HG02870 (cell line): Measurements from ENCODE around the gene CNTNAP2.

Source experiments
- ATAC-seq: cut with Tn5 transposase; IDR thresholded peaks from one replicate; pipeline ENCODE4 v1.9.1; 2021; ENCODE audit warnings: mild to moderate bottlenecking, moderate library complexity; ENCODE audit not compliant: unreplicated experiment

The CNTNAP2 gene

DNA sequence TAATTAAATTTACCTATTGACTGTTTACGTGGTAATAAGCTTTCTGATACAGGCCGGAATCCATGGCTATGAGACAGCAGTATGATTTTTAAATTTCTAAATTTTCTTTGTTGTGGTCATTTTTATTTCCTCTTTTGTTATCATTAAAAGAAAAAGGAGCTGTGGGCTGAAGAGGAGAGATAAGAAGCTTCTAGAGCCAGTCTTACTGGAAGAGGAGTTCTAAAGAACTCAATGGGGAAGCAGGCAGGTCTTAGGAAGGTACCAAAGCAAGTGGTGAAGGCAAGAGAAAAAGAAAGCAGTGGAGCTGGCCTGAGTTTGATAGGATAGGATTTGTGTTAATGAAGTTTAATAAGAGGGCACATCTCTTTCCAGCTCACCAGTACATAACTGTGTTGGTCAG lies 1187.8 kb downstream of the CNTNAP2 start:
- ATAC-seq, result no peak

DNA sequence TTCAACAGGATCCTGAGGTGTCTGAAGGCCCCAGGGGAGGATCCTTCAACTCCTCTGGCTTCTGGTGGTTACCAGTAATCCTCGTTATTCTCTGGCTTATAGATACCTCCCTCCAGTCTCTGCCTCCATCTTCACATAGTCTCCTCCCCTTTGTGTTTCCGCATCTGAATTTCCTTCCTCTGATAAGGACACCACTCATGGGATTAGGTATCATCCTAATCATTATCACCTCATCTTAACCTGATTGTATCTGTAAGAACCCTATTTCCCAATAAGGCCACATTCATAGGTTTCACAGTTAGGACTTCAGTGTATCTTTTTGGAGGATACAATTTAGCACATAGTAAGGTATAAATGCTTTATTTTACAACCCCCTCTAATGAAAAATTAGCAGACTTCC lies 1189.2 kb downstream of the CNTNAP2 start:
- ATAC-seq, result no peak

DNA sequence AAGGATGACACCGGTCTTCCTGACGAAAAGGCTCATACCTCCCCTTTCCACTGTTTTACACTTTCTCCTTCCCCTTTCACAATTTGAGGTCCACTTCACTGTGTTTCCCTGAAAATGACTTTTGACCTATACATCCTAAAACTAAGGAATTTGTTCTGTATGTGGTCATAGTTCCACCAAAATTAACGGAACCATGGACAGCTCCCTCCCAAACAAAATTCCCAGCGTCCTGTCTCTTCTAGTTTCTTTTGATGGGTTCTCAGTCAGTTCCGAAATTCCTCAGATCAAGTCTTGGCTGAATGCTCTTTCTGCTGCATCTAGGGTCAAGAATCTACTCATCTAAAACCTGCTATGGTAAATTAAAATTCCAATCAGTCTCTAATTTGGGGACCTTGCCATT lies 1191.9 kb downstream of the CNTNAP2 start:
- ATAC-seq, result no peak

DNA sequence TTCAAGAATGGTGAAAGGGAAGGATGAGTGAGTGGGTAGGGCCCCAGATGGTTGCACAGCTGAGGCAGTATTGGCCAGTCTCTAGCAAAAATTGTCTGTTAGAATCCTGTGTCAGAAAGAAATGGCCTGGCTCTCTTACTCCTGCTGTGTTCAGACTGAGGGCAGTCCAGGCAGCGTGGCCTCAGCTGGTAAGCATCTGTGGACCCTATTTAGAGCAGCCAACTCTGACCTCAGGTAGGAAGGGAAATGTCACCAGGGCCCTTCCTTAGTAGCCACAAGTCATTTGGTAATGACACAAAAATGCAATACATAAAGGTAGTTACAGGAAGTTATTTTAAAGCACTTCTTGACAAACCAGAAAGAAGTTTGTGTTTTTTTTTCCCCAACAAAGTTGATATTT lies 1194.7 kb downstream of the CNTNAP2 start:
- ATAC-seq, result no peak

DNA sequence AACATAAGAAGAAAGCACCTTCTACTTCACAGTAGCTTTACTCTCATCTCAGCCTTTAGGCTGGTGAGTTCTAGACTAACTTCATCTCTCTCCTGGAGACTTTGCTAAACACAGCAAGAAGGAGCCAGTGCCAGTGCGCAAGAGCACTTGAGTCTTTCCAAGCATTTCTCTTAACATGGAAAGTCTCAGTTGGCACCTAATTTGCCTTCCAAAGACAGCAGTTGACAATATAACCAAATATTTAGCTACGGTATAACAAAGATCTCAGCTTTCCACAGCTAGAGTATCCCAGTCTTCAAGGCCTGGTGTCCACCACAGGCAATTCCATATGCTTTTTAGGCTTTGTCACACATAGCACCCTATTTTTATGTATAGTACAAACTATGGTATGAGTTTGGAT lies 1204.9 kb downstream of the CNTNAP2 start:
- no peak for ATAC-seq

DNA sequence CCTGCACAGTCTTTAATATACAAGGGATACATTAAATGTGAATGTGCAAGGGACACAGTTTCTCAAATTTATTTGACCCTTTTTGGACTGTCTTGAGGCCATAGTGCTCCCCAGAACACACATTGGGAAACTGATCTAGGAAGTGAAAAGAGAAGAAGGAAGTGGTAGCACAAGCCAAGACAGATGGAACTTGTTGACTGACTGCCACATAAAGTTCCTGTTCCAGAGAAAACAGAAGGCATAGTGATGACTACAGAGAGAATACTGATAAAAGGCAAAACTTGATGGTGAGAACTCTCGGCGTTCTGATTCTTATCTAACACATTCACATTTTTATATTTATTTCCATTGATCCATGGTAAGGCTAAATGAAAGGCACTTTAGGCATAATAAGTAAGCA lies 1216.4 kb downstream of the CNTNAP2 start:
- ATAC-seq, result no peak

DNA sequence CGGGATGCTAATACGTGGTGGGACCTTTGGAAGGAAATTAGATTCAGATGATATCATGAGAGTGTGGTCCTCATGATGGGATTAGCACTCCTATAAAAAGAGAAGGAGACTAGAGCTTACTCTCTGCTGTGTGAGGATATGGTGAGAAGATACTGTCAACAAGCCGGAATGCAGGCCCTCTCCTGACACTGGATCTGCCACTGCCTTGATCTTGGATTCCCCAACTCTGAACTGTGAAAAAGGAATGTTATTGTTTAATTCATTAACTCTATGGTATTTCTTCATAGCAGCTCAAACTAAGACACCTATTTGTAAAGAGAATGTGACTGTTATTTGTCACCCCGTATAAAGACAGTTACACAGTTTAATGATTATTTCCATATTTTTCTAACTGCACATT lies 1246.5 kb downstream of the CNTNAP2 start:
- no peak for ATAC-seq

DNA sequence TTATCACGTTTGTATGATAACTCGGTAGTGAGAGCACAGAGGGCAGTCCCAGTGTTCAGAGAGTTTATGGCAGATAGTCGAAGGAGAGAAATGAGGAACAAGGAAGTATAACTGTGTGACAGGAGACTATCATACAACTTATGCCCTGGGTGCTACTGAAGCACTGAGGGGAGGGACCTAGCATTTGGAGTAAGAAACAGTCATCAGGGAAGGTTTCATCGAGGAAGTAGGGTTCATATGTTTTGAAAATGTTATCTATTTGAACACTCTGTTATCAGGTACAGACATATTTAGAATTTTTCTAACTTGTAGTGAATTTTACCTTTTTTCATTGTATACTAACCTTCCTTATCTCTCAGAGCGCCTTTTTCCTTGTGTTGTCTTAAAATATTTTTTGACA lies 1259.6 kb downstream of the CNTNAP2 start:
- no peak for ATAC-seq

DNA sequence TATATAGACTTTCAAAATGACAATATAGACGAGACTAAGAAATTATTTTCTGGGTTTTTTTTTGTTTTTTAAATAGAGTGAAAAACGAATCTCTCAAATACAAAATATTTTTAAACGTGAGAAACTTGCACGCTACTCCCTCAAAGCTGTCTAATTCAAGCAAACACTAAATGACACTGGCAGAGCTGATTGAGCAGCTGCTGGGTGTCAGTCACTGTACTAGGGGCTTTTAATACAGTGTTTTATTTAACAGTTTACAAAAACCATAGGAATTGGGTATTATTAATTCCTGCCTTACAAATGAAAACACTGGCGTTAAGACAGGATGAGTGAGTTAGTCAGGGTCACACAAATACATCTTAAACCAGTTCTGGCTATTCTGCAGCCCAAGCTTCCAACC lies 1264.3 kb downstream of the CNTNAP2 start:
- no peak for ATAC-seq

DNA sequence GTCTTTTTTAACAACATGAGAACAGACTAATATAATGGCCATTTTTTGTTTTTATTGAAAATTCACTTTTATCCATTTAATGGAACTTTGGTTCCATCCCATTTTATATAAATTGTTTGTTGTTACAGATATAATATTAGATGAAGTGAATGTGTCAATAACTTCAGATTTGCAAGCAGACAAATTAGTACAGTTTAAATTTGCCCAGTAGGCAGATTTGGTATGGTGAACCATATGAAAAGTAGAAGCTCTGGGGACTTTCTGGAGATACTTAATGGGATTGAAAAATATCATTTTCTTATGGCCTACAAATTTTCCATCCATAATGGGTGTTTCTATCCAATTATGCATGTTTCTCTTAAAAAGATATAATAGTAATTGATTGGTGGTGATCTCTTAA lies 1277.7 kb downstream of the CNTNAP2 start:
- no peak for ATAC-seq

DNA sequence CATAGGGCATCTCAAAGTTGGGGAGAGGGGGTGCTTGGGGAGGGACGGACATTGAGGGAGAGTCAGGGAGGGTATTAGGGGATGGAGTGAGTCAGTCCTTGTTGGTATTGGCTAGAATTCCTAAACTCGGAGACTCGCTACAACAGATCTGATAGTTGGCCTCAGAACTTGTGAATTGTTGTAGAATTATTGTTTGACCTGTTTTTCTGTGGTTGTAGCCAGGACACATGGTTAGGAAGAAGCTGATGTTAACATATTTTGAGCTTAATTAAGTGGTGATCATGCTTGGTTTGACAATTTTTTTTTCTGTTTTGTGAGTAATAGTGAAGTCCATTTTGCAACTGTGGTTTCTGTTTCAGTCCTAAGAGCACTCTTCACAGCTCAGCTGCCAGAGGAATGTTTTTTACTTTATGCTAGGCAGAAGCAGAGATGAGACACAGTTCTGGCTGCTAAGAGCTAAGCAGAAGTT lies 1283.7 kb downstream of the CNTNAP2 start:
- ATAC-seq, result no peak

DNA sequence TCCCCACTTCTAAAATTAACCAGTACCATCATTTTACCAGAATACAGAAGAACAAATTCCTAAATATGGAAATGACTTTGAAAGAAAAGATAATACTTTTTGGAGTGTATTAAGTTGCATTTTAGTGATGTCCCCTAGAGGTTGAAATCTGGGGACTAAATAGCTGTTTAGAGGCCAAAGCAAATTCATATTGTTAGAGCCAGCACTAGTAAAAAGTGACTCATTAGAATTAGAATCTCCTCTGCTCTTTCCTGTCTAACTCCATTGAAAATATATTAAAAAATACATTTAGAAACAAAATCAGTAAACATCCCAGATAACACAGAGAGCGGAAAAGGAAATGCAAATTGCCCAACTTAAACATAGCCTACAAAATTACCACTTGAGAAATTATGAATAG lies 1284.3 kb downstream of the CNTNAP2 start:
- no peak for ATAC-seq

DNA sequence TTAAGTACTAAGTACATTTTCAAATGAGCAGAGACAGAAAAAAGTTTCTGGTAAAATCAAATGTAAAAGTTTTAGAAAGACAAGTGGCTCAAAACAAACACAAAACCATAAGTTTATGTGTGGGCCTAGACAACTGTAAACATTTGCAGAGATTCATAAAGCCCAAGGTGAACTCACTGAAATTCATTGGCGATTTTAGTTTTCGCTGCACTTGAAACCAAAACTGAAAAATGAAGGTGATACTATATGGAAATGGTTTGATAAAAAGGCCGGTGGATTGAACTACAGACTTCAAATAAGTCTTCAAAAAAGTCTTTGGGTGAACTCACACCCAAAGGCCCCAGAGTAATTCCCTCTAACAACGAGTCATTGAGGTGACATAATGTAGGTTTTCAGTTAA lies 1289.0 kb downstream of the CNTNAP2 start:
- no peak for ATAC-seq

DNA sequence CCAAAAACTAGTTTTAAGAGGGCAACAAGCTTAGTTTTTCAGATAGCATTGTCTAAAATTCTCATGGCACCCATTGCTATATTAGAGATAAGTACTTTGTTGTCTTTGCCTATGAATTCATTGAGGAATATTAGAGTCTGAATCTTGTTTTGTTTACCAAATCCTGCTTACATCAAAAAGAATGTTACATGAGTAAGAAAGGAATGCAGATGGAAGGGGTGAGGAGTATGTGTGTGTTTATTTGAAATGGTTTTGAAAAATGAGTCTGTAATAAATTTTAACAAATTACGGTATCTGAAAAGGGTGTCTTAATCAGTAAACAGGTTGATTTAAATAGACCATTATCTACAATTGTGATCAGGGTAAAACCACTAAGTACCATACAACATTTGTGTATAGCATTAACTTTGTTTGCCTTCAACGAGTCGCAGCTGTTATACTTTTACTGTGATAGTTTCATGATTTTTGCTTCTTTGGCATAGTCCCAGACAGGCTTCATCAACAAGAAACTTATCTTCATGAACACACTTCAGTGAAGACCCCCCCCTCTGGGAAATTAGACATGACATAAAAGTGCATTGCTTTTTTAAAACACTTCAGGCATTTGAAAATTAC lies 1290.0 kb downstream of the CNTNAP2 start:
- no peak for ATAC-seq

DNA sequence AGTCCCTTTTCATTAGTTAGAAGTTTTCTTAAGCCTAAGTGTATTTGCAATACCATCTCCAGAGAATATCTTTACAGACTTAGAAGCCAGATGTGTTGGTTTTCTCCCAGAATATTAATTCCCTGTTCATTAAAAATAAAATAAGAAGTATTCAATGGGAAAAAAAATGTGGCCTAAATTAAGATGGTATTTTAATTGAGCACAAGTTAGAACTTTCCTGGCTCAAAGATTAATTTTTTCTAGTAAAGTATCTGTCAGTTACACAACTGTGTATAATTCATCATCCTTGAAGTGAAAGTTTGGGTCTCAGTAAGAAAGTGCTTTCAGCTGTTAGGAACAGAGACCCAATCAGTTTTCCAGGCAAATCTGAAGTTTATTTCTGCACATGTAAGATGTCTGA lies 1294.5 kb downstream of the CNTNAP2 start:
- ATAC-seq, result no peak

DNA sequence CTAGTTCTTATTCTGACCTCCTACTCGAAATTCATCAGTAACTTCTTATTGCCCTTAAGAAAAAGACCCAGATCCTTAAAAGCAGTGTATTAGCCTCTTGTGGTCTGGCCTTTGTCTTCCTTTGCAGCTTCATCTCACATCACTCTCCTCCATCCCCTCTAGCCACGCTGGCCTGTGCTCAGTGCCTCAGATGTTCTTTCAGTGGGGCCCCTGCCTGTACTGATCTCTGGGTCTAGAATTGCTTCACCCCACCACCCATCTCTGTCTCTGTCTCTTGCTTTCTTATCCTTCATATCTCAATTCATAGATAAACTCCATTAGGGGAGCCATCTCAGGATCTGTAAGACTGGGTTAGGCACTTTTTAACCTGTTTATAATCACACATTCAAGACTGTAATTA lies 1295.5 kb downstream of the CNTNAP2 start:
- no peak for ATAC-seq

DNA sequence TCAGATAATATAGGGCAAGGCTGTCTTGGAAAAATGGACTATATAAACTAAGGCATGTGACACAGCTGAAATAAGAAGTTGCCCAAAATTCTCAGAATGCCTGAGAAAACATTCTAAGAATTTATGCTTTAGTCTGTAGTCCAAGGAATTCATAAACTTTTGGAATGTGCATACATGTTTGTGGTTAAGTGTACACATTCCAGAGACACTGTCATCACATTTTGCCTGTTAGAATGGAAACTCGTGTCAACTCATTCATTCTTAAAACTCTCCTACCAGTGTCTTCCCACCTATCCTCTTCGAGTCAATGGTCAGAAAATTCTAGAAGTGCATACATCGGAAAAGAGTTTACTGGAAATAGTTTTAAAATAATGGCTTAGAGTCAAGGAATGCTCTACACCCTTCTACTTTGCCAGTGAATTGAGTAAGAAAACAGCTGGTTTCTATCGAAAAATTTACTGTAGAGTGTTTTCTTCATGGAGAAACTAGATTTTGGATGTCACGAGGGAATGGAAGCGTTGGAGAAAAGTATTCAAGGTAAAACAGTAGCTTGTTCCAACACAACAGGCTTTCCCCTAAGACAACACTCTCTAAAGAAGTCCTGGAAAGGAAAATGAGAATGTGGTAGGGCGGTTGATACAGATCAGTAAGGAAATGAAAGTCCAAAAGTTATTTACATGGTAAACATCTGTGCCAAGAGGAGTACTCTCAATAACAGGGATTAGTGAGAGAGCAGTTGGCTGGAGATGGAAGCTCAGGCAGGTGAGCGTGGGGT lies 1296.4 kb downstream of the CNTNAP2 start:
- ATAC-seq, result no peak

DNA sequence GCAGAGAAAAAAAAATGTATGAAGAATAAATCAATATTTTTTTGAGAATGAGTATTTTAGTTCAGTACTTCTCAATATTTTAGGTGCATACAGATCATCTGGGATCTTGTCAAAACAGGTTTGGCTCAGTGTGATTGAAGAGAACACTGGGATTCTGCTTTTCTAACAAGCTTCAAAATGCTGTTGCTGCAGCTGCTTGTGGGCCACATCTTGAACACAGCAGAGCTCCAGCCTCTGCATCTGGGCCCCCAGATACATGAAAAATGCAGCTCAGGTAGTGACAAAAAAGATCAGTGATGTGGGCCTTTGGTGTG lies 1296.9 kb downstream of the CNTNAP2 start:
- no peak for ATAC-seq

DNA sequence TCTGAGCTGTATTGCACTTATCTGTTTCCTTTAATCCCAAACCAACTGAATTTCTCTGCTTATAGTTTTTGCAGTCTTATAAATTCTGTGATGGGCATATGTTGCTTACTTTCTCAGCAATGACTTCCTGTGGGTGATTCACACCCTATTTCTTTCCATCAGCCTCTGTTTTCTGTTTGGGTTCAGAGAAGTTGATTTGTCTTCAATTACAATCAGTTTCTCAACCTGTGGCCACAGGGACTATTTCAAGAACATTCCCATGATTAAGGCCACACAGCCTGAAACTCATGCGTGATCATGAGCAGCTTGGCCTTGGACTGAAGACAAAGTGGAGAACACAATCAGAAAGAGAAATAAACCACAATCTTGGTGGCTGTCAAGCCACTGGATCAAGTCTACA lies 1299.4 kb downstream of the CNTNAP2 start:
- ATAC-seq, result no peak

DNA sequence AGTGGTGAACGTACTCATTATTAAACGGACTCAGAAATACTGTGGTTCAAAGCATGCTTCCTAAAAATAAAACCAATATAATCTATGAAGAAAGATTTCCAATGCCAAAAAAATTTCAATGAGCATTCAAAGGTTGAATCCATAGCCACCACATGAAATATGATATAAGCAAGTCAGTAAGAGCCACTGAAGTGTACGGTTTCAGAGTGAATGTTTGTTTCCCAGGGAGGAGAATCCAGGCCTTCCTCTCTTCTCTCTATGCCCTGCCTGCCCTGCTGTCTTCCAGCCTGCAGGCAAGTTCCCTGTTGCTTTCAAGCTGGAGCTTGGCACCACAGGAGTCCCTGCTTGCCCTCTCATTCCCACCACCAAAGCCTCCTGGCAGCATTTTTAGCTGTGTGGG lies 1302.4 kb downstream of the CNTNAP2 start:
- ATAC-seq, result no peak

DNA sequence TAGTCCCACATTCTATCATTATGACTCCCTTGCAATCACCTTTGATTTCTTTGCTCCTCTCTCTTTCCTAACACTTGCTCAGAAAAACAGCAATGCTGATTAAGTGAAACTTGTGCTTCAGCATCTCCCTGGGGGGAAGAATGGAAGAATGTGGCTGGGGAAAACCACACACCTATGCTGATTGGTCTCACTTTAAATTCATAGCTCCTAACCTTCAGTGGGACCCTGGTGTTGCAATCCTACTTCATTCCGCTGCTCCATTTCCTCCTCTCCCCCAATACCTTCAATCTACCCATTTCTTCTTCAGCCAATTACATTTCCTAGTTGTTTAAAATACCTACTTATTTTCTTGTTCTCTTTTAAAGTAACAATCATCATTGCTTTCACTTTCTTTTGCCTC lies 1307.3 kb downstream of the CNTNAP2 start:
- ATAC-seq, result no peak

DNA sequence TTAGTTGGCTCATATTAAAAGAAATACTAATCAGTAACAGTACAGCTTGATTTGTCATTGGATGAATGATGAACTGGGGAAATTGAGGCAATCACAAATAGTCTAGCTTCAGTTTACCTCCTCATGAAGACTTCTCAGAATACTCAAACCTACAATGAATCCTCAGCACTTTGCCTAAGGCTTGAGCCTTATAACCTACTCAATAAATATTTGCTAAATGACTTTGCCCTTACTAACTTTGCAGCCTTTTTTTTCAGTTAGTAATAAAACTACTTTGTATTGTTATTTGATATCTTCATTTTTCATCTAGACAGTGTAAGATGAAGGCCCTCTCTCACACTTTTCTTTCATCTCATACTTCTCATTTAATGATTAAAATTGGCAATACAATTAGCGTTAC lies 1311.5 kb downstream of the CNTNAP2 start:
- ATAC-seq, result no peak

DNA sequence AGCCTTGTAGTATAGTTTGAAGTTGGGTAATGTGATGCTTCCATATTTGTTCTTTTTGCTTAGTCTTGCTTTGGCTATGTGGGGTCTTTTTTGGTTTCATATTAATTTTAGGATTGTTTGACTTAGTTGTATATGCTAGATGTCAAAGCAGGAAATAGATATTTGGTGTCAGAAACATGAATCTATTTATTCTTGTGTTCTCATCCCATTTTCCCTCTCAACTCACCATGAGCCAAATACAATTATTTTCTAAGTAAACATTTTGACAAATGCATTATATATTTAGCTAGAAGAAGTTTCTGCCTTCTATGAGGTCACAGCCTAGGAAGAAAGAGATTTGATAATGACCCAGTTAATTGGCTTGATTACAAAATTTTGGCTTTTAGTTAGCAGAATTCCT lies 1313.4 kb downstream of the CNTNAP2 start:
- no peak for ATAC-seq
